Effector memory CD8-positive, alpha-beta T cell (primary cell): ENCODE data around the gene KRT222.
A peak's percentile ranks its signal among the peaks of the same experiment; 100 is the strongest.

Experiments used
- ATAC-seq: fragments of 150-1000 bp; cut with Tn5 transposase; replicated peaks from 2 replicates; pipeline ENCODE4 v1.10.0; 2021; ENCODE audit warnings: mild to moderate bottlenecking, moderate library complexity
- DNase-seq, 3 experiments: peaks; one replicate each; pipeline ENCODE4 v3.0.0; 2021
- H3K27ac Mint-ChIP-seq, 2 donors: one replicate each; pipeline ENCODE4 v1.8.0; 2022; ENCODE audit warnings: mild to moderate bottlenecking in 2 of 2, mixed read lengths in 2 of 2, moderate library complexity in 2 of 2
- H3K27me3 Mint-ChIP-seq, 2 donors: one replicate each; pipeline ENCODE4 v1.8.0; 2022; ENCODE audit warnings: mixed read lengths in 2 of 2
- H3K36me3 Mint-ChIP-seq: one replicate; pipeline ENCODE4 v1.8.0; 2022; ENCODE audit warnings: mild to moderate bottlenecking, moderate library complexity, mixed read lengths; ENCODE audit not compliant: insufficient read depth
- H3K4me1 Mint-ChIP-seq, 2 donors: one replicate each; pipeline ENCODE4 v1.8.0; 2022; ENCODE audit warnings: low read depth in 2 of 2, mixed read lengths in 2 of 2
- H3K4me3 Mint-ChIP-seq, 2 donors: one replicate each; pipeline ENCODE4 v1.8.0; 2022; ENCODE audit warnings: mild to moderate bottlenecking in 2 of 2, mixed read lengths in 2 of 2, moderate library complexity in 2 of 2
- H3K9me3 Mint-ChIP-seq, 2 donors: one replicate each; pipeline ENCODE4 v1.8.0; 2022; ENCODE audit warnings: mixed read lengths in 2 of 2

KRT222 gene

GRCh38 chr17:40617678-40618240 lies 47.2 kb downstream of the KRT222 start:
- peaks cover 27 to 31% of the 10 kb centered on the region in 2 donors for H3K4me1 Mint-ChIP-seq
- DNase-seq (no peak), ATAC-seq (no peak)
- no peaks in the 10 kb centered on the region for H3K27me3 Mint-ChIP-seq
- no peak overlapping the region for H3K27ac Mint-ChIP-seq
- H3K4me3 Mint-ChIP-seq, result no peak overlapping the region
- no peaks in the 10 kb centered on the region for H3K9me3 Mint-ChIP-seq
- H3K36me3 Mint-ChIP-seq, result peaks cover 10% of the 10 kb centered on the region

GRCh38 chr17:40616592-40616991 lies 48.4 kb downstream of the KRT222 start:
- peaks cover 22 to 29% of the 10 kb centered on the region in 2 donors for H3K4me1 Mint-ChIP-seq
- H3K27me3 Mint-ChIP-seq, result no peaks in the 10 kb centered on the region
- no peak overlapping the region for H3K4me3 Mint-ChIP-seq
- H3K36me3 Mint-ChIP-seq, result peaks cover 13% of the 10 kb centered on the region
- DNase-seq (no peak), ATAC-seq (no peak)
- H3K9me3 Mint-ChIP-seq, result no peaks in the 10 kb centered on the region
- H3K27ac Mint-ChIP-seq, result peak overlapping the region in 1 of 2 donors; percentile 29

- H3K4me3 Mint-ChIP-seq, result peak overlapping the region in 1 of 2 donors; percentile 10
- DNase-seq (no peak), ATAC-seq (no peak)
- no peaks in the 10 kb centered on the region for H3K9me3 Mint-ChIP-seq
- no peaks in the 10 kb centered on the region for H3K27me3 Mint-ChIP-seq
- peak overlapping the region in 1 of 2 donors; percentile 77 for H3K27ac Mint-ChIP-seq
- H3K36me3 Mint-ChIP-seq, result peaks cover 12% of the 10 kb centered on the region
- H3K4me1 Mint-ChIP-seq, result peaks cover 22 to 35% of the 10 kb centered on the region in 2 donors
Measured at GRCh38 chr17:40615841-40616476, 49.0 kb downstream of the KRT222 start.

- Mint-ChIP-seq H3K4me1 (peaks cover 20 to 37% of the 10 kb centered on the region in 2 donors), H3K27me3 (no peaks in the 10 kb centered on the region), H3K36me3 (peaks cover 10% of the 10 kb centered on the region), H3K27ac (peak overlapping the region; percentile 53 to 77), H3K9me3 (no peaks in the 10 kb centered on the region), H3K4me3 (peak overlapping the region in 1 of 2 donors; percentile 10)
- no peak for DNase-seq
- ATAC-seq, result peak; percentile 12
Measured at GRCh38 chr17:40615068-40615840, 49.7 kb downstream of the KRT222 start.

- Mint-ChIP-seq H3K4me3 (no peak overlapping the region), H3K4me1 (peaks cover 18 to 36% of the 10 kb centered on the region in 2 donors), H3K27ac (peak overlapping the region; percentile 53 to 77), H3K27me3 (no peaks in the 10 kb centered on the region), H3K9me3 (no peaks in the 10 kb centered on the region), H3K36me3 (peaks cover 10% of the 10 kb centered on the region)
- DNase-seq, result no peak
- no peak for ATAC-seq
Measured at GRCh38 chr17:40614431-40615067, 50.4 kb downstream of the KRT222 start.

- no peaks in the 10 kb centered on the region for H3K27me3 Mint-ChIP-seq
- peak overlapping the region; percentile 61 to 74 for H3K4me3 Mint-ChIP-seq
- no peak for DNase-seq
- H3K36me3 Mint-ChIP-seq, result peaks cover 13% of the 10 kb centered on the region
- no peaks in the 10 kb centered on the region for H3K9me3 Mint-ChIP-seq
- no peak for ATAC-seq
- peaks cover 27 to 45% of the 10 kb centered on the region in 2 donors for H3K4me1 Mint-ChIP-seq
- H3K27ac Mint-ChIP-seq, result peak overlapping the region; percentile 91 to 94
Measured at GRCh38 chr17:40613467-40614154, 51.4 kb downstream of the KRT222 start.

- Mint-ChIP-seq H3K9me3 (no peaks in the 10 kb centered on the region), H3K27me3 (no peaks in the 10 kb centered on the region), H3K27ac (peak overlapping the region; percentile 91 to 94), H3K36me3 (peaks cover 19% of the 10 kb centered on the region), H3K4me1 (peaks cover 36 to 53% of the 10 kb centered on the region in 2 donors), H3K4me3 (peak overlapping the region; percentile 61 to 74)
- ATAC-seq (peak; percentile 29), DNase-seq (peak; percentile 47 to 63 (median 51))
Measured at GRCh38 chr17:40612599-40613244, 52.3 kb downstream of the KRT222 start.

DNA sequence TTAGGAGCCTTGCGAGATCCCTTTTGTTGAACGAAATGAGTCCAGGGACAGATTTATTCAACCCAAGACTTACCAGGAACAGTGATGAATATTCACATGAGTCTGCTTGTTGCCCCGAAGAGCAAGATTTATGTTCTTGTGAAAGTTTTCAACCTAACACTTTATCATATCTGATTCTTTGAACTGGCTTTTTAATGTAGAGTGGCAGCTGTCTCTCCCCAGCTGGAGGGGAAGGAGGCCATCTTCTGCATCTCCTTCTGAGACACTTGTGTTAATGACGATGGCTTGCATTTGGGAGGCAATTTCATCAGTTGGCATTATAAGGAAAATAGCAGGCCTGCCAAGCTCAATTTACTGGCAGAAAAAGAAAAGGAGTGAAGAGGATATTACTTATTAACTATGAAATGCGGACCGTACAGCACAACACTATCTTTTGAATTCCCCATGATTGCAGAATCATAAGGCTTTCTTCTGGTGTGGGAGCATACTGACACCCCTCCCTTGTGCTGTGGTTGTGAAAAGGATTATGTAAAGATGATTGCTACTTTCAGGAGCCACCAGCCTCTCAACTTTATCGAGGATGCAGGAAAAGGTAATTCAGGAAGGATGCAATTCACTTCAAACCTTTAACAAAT lies 53.0 kb downstream of the KRT222 start:
- Mint-ChIP-seq H3K27ac (peak overlapping the region; percentile 89 to 94), H3K9me3 (no peaks in the 10 kb centered on the region), H3K4me1 (peaks cover 43 to 60% of the 10 kb centered on the region in 2 donors), H3K36me3 (peaks cover 25% of the 10 kb centered on the region), H3K27me3 (no peaks in the 10 kb centered on the region), H3K4me3 (peak overlapping the region in 1 of 2 donors; percentile 49)
- no peak for ATAC-seq
- no peak for DNase-seq

DNA sequence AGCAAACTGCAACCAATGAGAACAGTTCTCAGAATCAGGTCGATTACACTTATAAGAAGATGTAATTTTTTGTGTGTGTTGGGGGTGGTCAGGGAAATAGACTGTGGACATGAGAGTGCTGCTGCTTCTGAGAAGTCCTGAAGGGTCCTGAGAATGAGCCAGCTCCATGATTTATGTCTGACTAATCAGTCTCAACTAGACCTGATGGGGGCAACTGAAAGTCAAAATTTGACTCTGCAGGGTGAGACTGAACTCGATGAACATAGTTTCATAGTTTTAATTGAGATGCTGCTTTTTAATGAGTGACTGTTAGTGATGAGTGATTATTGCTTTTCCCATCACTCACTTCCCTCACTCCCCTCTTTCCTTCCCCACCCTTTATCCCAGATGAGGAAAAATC lies 54.6 kb downstream of the KRT222 start:
- Mint-ChIP-seq H3K27ac (peak overlapping the region; percentile 98), H3K4me1 (peaks cover 54 to 72% of the 10 kb centered on the region in 2 donors), H3K4me3 (no peak overlapping the region), H3K9me3 (no peaks in the 10 kb centered on the region), H3K27me3 (no peaks in the 10 kb centered on the region), H3K36me3 (peaks cover 29% of the 10 kb centered on the region)
- DNase-seq (no peak), ATAC-seq (no peak)

GRCh38 chr17:40608061-40608581 lies 56.9 kb downstream of the KRT222 start:
- peak; percentile 52 to 64 (median 55) for DNase-seq
- Mint-ChIP-seq H3K4me1 (peaks cover 57 to 79% of the 10 kb centered on the region in 2 donors), H3K27ac (peak overlapping the region; percentile 98), H3K4me3 (peak overlapping the region; percentile 78 to 80), H3K36me3 (peaks cover 29% of the 10 kb centered on the region), H3K9me3 (no peaks in the 10 kb centered on the region), H3K27me3 (no peaks in the 10 kb centered on the region)
- ATAC-seq, result peak; percentile 86

DNA sequence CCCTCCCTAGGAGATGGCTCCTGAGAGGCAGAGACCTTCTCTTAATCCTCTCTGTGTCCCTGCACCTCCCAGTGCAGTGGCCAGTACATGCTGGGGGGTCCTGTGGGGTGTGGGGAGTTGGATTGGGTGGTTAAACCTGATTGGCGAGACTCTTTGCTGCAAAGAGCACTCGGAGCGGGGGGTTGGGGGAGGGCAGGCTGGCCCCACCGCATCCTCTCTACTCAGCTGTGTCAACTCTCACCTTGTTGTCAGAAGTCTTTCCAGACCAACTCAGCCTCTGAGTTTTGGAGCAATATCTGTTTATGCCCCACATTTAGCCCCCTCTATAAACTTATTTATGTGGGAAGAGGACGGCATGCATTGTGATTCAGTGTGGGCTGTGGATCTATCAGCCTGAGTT lies 57.3 kb downstream of the KRT222 start:
- Mint-ChIP-seq H3K36me3 (peaks cover 24% of the 10 kb centered on the region), H3K27ac (peak overlapping the region; percentile 98), H3K4me1 (peaks cover 60 to 83% of the 10 kb centered on the region in 2 donors), H3K9me3 (no peaks in the 10 kb centered on the region), H3K27me3 (no peaks in the 10 kb centered on the region), H3K4me3 (peak overlapping the region; percentile 78 to 80)
- ATAC-seq, result peak; percentile 60
- peak in 2 of 3 experiments; percentile 50 to 56 for DNase-seq
